HG02798 (cell line): ENCODE measurements around the gene ZDBF2.
"Not testable (repeated sequence)": the region's sequence is repeated elsewhere in the genome, so short reads cannot be mapped to it uniquely, and the experiment has no call there.

Experiments used
- ATAC-seq: cut with Tn5 transposase; IDR thresholded peaks from one replicate; pipeline ENCODE4 v1.9.1; 2021; ENCODE audit warnings: mild to moderate bottlenecking; ENCODE audit not compliant: unreplicated experiment, poor library complexity

Gene ZDBF2

DNA sequence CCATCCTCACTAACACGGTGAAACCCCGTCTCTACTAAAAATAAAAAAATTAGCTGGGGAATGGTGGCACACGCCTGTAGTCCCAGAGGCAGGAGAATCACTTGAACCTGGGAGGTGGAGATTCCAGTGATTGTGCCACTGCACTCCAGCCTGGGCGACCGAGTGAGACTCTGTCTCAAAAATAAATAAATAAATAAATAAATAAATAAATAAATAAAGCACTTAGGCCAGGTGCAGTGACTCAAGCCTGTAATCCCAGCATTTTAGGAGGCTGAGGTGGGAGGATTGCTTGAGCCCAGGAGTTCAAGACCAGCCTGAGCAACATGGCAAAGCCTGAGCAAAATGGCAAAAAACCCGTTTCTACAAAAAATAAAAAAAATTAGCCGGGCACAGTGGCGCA is 15.8 kb upstream of the ZDBF2 start:
- not testable (repeated sequence) for ATAC-seq

DNA sequence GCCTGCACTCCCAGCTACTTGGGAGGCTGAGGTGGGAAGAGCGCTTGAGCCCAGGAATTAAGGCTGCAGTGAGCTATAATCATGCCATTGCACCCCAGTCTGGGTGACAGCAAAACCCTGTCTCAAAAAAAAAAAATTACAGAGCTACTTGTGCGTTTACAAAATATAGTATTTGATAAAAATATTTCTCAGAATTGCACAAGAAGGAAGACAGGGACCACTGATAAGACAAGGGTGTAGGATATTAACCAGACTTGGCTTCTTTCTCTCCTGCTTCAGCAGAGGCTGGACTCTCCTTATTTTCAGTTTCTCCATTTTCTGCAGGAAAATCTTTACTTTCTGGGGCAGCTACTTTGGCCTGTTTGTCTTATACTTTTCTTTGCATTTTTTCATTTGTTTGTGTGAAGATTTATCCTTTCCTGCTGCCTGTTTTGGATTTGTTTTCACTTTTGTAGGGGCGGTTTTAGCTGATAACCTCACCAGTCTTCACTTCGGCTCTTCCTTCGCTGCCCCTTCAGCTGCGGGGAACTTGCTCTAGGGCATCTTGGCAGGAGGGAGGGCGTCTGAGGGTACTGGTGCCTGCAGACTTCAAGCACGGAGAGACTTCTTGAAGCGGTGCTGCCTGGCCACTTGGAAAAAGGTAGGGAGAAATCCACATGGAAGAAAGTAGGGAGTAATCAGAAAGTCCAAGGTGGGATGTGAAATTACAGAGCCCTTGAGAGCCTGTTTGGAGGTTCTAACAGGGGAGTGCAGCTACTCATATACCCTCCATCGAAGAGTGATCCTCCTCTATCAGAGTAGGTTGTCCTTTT is 14.9 kb upstream of the ZDBF2 start:
- ATAC-seq, result no peak

DNA sequence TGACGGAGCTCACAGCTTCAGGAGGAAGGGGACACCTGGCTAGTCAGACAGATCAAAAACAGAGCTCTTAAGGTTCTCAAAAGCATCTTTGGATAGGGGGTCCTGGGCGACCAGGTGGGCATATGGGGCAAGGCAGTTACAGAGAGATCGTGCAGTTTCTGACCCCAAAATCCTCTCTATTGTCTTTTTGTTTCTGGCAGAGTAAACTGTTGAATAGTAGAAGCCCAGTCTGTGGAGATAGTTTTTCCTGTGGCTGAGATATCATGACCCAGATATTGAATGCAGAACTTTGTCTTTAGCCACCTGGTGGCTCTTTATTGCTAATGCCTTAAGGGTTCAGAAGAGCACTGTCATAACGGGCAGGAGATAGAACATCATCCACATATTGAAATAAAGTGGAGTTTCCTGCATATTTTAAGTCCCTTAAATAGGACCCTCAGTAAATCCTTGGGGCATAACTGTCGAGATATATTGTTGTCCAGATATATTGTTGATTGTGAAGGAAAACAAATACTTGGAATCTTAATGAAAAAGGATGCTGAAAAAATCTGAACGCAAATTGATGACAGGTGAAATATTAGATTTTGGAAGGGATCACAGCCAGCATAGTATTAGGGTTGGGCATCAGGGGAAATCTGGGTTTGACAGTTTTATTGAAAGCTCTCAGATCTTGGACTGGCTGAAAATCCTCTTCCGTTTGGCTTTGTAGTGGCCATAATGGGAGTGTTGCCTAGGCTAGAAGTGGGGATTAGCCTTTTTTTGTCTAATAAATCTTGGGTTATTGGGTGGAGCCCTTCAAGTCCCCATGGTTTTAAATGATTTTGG is 14.1 kb upstream of the ZDBF2 start:
- ATAC-seq, result peak; percentile 93

DNA sequence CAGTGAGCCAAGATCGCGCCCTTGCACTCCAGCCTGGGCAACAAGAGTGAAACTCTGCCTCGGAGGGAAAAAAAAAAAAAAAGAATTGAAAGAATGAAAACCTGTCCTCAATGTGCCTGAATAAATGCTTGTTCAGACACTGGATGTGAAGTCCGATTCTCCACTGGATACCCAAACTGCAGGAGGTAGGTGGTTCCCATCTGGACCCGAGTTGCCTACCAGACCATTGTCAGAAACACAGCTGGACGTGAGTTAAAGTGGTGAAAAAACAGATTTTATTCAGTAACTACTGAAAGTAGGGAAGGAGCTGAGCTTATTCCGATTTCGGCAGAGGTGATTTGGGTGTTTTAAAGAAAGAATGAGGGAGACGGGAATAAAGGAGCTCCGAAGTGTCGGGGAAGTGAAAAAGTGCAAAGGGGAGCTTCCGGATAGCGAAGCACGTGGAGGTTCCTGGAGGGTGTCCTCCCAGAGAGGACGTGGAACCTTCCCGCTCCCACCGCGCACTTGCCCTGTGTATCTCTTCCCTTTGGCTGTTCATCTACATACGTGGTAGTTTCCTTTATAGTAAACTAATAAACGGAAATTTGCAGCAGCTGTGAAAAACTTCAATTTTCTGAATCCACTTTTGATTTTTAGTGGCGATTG is 10.4 kb upstream of the ZDBF2 start:
- ATAC-seq, result no peak

DNA sequence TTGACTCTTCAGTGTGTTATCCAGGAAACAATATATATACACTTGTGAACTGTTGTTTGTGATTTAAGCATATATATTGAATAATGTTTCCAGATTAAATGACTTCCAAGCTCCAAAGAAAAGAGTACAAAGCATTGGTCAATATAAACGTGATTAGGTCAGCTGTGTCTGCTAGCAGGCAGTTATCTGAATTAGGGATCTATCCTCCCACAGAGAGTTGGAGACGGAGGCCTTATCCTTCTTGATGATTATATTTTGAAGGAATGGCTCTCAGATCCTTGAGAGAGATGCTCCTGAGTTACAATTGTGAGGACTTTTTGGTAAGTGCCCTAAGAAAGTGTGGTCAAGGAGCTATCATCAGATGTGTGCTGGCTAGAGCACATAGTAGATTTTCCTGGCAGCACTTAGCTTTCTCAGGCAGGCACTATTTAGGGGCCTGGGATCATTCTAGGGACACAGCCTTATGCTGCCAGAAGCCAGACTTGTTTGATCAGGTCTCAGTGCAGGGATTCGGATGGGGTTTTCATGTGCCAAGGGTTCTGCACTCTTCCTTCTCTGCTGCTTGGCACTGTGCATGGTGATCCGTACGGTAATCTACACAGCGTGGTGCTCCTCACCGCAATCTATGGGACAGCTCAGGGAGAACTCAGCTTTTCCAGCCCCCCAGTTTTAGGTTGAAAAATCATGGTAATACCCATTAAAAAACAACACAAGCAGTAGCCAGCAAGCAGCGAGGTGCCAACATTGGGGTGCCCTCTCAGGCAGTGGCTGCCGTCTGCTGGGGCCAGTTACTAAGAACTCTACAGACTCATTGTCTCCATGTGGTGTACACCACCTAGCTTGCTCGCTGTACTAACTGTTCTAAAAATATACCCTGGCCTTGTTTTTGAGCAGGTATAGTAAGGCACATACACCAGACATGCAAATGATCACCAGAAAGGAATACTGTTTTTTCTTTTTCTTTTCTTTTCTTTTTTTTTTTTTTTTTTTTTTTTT is 8.0 kb upstream of the ZDBF2 start:
- ATAC-seq, result no peak

DNA sequence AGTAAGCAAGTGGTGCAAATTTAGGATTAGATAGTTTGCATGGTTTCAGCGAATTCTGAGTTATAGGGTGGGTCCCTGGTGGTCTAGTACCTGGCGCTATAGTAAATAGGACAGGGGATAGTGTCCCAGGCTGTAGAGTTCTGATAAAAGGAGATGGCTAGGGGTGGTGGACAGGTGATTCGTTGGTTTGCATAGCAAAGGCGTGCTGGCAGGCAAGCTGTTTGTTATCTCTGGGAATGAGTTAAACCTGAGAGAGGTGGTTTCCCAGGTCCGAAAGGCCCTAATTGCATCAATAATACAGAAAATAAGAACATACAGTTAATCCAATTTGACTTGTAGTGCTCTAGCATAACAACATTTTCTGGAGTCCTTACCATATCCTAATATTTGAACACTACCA is 6.9 kb upstream of the ZDBF2 start:
- ATAC-seq, result no peak

DNA sequence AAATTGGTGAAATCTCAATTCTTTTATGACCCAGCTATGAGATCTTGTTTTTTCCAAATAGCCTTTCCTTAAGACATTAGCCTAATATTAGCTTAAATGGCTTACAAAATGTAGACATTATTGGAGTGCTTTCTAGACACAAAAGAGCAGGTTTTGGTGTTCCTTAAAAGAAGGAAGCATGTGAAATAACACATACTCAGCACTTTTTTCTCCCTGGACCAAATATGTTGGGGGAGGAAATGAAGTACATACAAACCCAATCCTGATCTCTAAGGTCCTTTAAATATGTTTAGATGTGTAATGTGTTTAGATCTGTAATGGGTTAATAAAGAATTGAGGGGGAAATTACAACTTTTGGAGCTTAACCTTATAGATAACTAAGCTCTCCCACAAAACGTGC is 3.4 kb upstream of the ZDBF2 start:
- no peak for ATAC-seq

DNA sequence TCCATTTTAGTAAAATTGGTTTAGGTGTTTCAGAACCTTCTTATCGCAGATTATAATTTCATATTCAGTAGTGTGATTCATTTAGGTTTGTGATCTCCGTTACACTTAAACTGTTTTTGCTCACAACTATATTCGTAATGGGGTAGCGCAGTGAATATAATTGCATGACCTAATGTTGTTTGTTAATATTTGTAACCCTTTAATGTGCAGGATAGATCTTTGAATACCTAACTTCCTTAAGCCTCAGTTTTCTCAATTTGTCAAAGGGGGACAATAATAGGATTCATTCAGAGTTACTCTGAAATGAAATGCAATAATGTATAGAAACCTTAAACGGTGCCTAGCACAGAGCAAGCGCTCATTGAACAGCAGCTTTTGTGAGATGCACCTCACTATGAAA is 558 bp upstream of the ZDBF2 start:
- ATAC-seq, result no peak

DNA sequence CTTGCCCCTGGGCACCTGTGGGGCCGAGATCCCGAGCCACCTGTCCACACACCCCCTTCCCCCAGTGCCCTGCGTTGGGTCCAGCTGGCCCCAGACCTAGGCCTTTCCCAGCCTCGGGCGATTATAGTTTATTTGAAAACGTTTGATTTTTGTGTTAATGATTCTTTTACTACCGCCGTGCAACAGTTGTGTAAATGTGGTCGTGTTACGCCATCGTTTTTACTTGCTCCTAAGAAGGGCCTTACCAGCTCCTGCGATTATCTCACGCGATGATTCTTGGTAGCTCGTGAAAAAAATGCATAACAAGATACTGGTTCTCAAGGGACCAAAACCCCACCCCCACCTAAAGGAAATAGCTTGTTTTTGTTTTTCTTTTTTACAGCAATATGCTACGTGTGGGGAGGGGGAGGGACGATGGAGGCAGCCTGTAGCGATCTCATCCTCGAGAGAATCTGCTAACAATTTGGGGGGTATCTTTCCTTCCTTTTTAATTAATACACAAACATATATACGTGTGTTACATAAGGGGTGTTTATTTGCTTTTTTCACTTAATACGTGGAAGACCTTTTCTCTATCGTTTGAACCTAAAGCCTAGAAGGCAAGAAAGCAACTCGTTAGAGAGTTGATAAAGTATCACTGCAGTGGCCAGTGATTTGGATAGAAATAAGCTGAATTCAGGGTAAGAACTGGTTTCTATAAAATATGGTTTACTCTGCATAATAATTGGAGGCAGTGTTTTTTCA is 1.0 kb downstream of the ZDBF2 start:
- peak; percentile 31 for ATAC-seq

DNA sequence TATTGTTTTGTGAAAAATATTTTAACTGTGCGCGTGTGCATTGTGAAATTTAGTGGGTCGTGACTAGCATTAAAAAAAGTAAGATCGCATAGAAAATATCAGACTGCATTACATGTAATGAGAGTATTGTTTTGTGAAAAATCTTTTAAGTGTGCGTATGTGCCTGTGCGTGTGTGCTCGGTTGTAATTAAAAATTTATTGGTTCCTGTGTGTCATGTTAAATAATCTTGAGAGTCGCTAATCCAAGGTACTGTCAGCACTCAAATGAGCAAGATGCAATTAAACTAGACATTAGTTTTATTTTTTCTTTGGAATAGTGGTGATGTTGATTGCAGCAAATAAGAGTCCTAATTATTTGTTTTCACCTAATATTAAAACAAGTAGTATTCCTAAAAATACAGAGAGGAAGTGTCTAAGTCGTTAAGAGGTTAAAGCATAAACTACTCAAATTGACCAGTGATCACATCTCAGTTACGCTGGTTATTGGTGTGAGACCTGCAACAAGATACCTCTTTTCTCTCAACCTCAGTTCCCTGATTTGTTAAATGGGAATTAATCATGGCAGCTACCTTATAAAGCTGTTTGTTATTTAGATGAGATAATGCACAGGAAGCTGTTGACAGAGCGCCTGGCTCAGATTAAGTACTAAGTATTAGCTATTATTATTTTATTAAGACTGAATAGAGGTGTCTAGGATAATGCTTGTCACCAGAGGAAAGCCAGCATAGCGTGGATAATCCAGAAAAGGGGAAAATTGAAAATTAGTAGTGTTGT is 1.9 kb downstream of the ZDBF2 start:
- ATAC-seq, result no peak

DNA sequence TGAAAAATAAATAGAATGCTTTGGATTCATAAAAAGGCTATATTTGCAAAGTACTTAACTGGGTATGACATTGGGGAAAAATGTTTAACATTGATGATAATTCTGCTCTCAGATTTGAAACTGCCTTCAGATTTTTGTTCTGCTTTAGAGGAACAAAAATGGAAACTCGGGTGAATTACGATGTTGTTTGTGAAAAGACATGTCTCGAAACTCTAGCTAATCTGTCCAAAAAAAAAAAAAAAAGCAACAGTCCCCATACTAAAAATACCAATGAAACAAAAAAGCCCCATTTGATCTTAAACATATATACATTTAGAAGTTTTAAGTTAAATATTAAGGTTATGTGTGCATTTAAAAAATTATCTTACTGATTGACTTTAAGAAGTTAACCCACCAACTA is 3.0 kb downstream of the ZDBF2 start:
- ATAC-seq, result no peak

DNA sequence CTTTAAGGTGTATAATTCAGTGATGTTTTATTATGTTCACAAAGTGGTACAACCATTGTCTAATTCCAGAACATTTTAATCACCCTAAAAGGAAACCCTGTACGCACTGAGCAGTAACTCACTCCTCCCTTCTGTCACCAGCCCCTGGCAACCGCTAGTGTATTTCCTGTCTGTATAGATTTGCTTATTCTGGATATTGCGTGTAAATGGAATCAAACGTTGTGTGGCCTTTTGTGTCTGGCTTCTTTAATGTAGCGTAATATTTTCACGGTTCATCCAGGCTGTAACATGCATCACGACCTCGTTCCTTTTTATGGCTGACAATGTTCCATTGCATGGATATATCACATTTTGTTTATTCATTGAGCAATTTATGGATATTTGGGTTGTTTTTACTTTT is 8.3 kb downstream of the ZDBF2 start:
- no peak for ATAC-seq

DNA sequence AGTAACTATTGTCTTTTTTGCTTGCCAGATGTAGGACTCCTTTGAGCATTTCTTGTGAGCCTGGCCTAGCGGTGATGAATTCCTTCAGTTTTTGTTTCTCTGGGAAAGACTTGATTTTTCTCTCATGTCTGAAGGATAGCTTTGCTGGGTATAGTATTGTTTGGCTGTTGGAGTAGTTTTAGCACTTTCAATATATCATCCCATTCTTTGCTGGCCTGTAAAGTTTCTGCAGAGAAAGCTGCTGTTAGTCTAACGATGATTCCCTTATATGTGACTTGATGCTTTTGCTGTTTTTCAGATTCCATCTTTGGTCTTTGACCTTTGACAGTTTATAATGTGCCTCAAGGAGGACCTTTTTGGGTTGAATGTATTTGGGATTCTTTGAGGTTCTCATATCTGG is 12.7 kb downstream of the ZDBF2 start:
- ATAC-seq, result no peak

DNA sequence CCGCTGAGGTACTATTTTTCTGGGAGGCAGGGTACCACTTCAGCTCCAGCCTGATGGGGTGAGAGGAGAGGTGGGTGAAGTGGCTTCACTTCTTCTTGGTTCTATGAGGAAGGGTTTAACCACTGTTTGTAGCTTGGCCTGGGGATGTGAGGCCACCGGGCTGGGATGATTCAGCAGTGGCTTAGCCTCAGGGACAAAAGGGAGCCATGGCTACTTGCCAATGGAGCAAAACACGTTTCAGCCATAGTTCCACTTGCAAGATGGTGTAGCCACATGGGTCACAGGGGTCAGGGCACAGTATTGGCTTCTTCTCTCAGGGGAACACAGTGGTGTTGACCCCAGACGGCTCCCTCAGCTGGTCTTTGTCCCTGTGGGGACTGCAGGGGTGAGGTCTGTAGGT is 14.9 kb downstream of the ZDBF2 start:
- ATAC-seq, result no peak

DNA sequence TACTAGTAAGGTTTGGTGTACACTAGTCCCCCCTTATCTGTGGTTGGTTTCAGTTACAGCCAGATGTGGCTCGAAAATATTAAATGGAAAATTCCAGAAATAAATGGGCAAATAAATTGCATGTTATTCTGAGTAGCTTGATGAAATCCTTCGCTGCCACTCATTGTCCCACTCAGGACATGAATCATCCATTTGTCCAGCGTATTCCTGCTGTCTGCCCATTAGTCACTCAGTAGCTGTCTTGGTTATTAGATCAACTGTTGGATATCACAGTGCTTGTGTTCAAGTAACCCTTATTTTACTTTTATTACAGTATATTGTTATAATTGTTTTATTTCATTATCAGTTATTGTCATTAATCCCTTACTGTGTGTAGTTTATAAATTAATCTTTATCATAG is 21.7 kb downstream of the ZDBF2 start:
- no peak for ATAC-seq

DNA sequence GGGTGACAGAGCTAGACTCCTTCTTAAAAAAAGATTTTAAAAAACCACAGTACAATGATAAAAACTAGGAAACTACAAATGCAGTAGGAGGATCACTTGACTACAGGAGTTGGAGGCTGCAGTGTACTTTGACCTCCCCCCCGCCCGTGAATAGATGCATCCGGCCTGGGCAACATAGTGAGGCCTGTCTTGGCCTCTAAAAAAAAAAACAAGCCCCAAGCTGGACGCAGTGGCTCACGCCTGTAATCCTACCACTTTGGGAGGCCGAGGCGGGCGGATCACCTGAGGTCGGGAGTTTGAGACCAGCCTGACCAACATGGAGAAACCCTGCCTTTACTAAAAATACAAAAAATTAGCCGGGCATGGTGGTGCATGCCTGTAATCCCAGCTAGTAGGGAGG is 25.1 kb downstream of the ZDBF2 start:
- not testable (repeated sequence) for ATAC-seq

DNA sequence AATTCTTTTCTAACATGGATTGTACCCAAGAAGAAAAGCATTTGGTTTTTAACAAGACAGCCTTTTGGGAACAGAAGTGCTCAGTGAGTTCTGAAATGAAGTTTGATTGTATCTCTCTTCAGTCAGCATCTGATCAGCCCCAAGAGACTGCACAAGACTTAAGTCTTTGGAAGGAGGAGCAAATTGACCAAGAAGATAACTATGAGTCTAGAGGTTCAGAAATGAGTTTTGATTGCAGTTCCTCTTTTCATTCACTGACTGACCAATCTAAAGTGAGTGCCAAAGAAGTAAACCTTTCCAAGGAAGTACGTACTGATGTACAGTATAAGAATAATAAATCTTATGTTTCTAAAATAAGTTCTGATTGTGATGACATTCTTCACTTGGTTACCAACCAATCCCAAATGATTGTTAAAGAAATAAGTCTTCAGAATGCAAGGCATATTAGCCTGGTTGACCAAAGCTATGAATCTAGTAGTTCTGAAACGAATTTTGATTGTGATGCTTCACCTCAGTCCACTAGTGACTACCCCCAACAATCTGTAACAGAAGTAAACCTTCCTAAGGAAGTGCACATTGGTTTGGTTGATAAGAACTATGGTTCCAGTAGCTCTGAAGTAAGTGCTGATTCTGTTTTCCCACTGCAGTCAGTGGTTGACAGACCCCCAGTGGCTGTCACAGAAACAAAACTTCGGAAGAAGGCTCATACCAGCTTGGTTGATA is 31.2 kb downstream of the ZDBF2 start:
- ATAC-seq, result peak; percentile 71

DNA sequence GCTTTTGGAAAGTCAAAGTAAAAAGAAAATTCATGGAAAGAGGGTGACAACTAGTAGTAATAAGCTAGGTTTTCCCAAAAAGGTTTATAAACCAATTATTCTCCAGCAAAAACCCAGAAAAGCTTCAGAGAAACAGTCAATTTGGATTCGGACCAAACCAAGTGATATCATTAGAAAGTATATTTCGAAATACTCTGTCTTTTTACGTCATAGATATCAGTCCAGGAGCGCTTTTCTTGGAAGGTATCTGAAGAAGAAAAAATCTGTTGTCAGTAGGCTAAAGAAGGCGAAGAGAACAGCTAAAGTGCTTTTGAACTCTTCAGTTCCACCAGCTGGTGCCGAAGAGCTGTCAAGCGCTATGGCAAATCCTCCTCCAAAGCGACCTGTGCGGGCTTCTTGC is 36.6 kb downstream of the ZDBF2 start:
- ATAC-seq, result no peak
